Measurements from ENCODE around the gene GRK5.

DNA sequence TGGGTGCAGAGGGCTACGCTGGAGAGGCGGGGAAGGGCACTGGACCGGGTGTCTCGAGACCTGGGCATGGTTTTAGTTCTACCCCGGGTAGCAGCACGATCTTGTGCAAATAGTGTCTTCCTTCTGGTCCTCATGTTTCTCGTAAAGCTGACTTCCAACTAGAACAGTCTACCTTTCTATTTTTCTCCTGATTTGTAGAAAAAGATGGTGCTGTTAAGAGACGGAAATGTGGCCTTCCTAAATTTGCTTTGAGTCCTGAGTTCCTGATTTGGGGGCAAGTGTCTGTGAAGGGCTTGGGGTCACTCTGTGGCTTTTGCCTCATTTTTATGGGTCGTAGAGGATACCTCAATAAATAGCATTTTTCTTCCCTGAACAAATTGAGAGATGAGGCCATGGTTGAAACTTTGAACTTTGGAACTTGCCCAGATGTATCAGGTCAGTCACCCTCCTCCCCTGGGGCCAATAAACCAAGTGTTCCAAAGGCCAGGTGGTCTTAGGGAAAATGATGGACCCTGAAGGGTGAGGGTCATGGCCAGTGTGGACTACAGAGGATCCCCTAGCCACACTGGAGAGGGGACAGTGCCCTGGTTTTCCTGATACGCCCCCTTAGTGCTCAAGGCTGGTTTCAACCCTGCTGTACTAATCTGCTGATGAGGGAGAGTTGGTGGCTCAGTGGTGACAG, 45.2 kb downstream of the GRK5 start:
- TF ChIP-seq EZH2 (IDR thresholded peaks at IDR 0.05; ENCODE audit: low read depth): no peak
- TF ChIP-seq, protein P1, sequence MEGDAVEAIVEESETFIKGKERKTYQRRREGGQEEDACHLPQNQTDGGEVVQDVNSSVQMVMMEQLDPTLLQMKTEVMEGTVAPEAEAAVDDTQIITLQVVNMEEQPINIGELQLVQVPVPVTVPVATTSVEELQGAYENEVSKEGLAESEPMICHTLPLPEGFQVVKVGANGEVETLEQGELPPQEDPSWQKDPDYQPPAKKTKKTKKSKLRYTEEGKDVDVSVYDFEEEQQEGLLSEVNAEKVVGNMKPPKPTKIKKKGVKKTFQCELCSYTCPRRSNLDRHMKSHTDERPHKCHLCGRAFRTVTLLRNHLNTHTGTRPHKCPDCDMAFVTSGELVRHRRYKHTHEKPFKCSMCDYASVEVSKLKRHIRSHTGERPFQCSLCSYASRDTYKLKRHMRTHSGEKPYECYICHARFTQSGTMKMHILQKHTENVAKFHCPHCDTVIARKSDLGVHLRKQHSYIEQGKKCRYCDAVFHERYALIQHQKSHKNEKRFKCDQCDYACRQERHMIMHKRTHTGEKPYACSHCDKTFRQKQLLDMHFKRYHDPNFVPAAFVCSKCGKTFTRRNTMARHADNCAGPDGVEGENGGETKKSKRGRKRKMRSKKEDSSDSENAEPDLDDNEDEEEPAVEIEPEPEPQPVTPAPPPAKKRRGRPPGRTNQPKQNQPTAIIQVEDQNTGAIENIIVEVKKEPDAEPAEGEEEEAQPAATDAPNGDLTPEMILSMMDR (conservative IDR thresholded peaks at IDR 0.05): no peak

Measured in PC-9 (cell line).